ENCODE results near the gene ZSCAN31.
"Not testable (repeated sequence)": the region's sequence is repeated elsewhere in the genome, so short reads cannot be mapped to it uniquely, and the experiment has no call there.

The ZSCAN31 gene

GRCh38 chr6:28343898-28344677 is 8.1 kb upstream of the ZSCAN31 start:
- TF ChIP-seq GATA1 (IDR thresholded peaks at IDR 0.05; ENCODE audit: low read depth, low read length) (no peak), POLR2A (IDR thresholded peaks at IDR 0.05; ENCODE audit: low read length) (no peak)
- peak; percentile 53 to 87 for DNase-seq

- DNase-seq, result peak; percentile 9 to 16
- TF ChIP-seq POLR2A (IDR thresholded peaks at IDR 0.05; ENCODE audit: low read length) (no peak), GATA1 (IDR thresholded peaks at IDR 0.05; ENCODE audit: low read depth, low read length) (no peak)
Measured at GRCh38 chr6:28340310-28341095, 4.6 kb upstream of the ZSCAN31 start.

- TF ChIP-seq POLR2A (IDR thresholded peaks at IDR 0.05; ENCODE audit: low read length) (no peak), GATA1 (IDR thresholded peaks at IDR 0.05; ENCODE audit: low read depth, low read length) (no peak)
Measured at GRCh38 chr6:28337121-28337520, 1.2 kb upstream of the ZSCAN31 start.

GRCh38 chr6:28336284-28337120 is 554 bp upstream of the ZSCAN31 start:
- TF ChIP-seq GATA1 (IDR thresholded peaks at IDR 0.05; ENCODE audit: low read depth, low read length) (no peak), POLR2A (IDR thresholded peaks at IDR 0.05; ENCODE audit: low read length) (no peak)
- peak; percentile 86 to 92 for DNase-seq

More at GRCh38 chr6:28337121-28337520, 1.2 kb upstream of the ZSCAN31 start:
- DNase-seq, result peak; percentile 58 to 64

DNA sequence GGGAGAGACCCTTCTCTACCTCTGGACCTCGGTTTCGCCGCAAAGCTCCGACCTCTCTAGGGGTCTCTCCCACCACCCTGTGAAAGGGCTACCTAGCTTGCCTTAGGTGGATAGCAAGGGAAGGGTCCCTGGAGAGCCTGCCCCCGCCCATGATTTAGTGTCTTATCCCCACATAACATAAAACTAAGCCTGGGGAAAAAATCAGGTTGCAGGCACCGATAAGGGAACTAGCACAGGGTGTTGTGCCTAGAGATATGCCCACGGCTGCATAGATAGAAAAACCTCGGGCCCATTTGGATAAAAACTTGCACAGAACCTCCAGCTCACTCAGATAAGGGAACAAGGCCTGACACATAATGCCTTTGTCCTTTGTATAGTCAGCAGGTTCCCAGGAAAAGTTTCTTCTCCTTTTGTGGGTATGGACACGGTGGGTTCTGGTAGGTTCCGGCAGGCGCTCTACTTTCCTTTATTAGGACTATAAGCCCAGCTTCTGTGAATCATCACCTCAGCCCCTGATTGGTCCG is 846 bp downstream of the ZSCAN31 start:
- TF ChIP-seq POLR2A (IDR thresholded peaks at IDR 0.05; ENCODE audit: low read length) (no peak), GATA1 (IDR thresholded peaks at IDR 0.05; ENCODE audit: low read depth, low read length) (peak; percentile 90)
- peak; percentile 94 to 98 for DNase-seq

DNA sequence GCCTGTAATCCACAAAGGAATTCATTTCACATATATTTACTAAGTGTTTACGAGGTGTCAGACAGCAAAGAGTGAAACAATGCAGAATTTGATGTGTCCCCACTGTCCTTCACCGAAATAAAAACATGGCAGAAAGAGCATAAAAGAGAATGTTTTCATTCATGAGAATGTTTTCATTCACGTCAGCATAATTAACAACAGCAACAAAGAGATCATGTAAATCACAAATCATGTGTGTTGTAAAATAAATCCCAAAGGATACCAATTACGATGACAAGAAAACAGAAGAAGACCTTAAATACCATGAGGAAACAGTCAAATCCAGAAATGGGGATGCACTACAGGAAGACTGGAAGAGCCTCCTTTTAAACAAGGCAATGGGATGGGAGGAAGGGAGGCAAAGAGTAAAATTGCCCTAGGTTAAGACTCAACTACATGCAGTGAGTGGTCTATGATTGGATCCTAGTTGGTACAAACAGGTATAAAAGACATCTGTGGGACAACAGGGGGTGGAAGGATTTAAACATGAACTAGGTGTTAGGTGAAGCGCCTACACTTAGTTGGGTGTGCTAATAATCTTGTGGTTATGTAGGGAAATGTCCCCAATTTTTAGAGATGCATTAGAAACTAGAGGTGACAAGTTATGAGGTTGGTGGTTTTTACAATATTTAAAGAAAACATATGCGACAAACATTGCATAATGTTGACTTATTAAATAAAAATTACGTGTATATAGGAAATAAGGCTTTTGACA is 1.5 kb downstream of the ZSCAN31 start:
- no peak for DNase-seq
- TF ChIP-seq POLR2A (IDR thresholded peaks at IDR 0.05; ENCODE audit: low read length), result no peak
- TF ChIP-seq GATA1 (IDR thresholded peaks at IDR 0.05; ENCODE audit: low read depth, low read length), result no peak

GRCh38 chr6:28333599-28334018 is 2.3 kb downstream of the ZSCAN31 start:
- peak; percentile 31 to 48 for DNase-seq
- no peak for TF ChIP-seq POLR2A (IDR thresholded peaks at IDR 0.05; ENCODE audit: low read length)
- TF ChIP-seq GATA1 (IDR thresholded peaks at IDR 0.05; ENCODE audit: low read depth, low read length), result no peak

DNA sequence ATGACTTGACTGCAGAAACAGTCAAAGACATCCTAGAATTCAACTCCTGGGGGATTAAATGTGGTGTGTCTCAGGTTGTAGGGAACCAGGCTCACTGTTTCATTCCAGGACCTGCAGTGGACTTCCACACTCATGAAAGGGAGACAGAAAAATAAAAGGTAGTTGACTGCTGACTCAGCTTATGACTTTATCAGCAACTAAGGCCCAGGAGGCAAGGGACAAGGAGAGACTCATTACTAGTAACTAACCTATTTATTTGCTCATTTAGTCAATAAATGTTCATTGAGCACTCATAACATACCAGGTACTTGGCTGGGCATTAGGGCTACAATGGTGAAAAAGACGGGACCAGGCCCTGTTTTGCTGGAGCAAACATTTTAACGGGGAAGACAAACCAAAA is 2.9 kb downstream of the ZSCAN31 start:
- DNase-seq, result peak; percentile 39 to 51

GRCh38 chr6:28330041-28330440 is 5.9 kb downstream of the ZSCAN31 start:
- no peak for TF ChIP-seq POLR2A (IDR thresholded peaks at IDR 0.05; ENCODE audit: low read length)
- TF ChIP-seq GATA1 (IDR thresholded peaks at IDR 0.05; ENCODE audit: low read depth, low read length), result no peak
- peak; percentile 49 to 86 for DNase-seq

More for the DNA sequence above, 2.9 kb downstream of the ZSCAN31 start:
- TF ChIP-seq GATA1 (IDR thresholded peaks at IDR 0.05; ENCODE audit: low read depth, low read length), result no peak
- TF ChIP-seq POLR2A (IDR thresholded peaks at IDR 0.05; ENCODE audit: low read length), result no peak

DNA sequence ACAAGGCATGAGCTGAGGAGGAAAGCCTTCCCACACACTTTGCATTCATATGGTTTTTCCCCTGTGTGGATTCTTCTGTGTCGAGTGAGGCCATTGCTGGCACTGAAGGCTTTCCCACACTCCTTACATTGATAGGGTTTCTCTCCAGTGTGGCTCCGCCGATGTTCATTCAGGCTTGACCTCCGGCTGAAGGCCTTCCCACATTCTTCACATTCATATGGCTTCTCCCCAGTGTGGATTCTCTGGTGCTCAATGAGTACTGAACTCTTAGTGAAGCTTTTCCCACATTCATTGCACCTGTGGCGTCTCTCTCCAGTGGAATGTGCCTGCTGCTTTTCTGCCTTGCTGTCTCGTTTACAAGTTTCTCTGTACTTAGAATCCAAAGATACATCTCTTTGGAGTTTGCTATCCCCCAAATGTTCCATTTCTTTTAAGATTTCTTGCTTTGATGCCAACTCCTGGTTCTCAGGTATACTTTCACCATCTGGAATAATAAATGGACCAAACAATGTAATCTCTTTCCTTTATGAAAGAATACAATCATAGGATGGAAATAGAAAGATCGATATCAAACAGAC is 9.5 kb downstream of the ZSCAN31 start:
- TF ChIP-seq POLR2A (IDR thresholded peaks at IDR 0.05; ENCODE audit: low read length), result no peak
- TF ChIP-seq GATA1 (IDR thresholded peaks at IDR 0.05; ENCODE audit: low read depth, low read length), result no peak
- DNase-seq, result no peak

DNA sequence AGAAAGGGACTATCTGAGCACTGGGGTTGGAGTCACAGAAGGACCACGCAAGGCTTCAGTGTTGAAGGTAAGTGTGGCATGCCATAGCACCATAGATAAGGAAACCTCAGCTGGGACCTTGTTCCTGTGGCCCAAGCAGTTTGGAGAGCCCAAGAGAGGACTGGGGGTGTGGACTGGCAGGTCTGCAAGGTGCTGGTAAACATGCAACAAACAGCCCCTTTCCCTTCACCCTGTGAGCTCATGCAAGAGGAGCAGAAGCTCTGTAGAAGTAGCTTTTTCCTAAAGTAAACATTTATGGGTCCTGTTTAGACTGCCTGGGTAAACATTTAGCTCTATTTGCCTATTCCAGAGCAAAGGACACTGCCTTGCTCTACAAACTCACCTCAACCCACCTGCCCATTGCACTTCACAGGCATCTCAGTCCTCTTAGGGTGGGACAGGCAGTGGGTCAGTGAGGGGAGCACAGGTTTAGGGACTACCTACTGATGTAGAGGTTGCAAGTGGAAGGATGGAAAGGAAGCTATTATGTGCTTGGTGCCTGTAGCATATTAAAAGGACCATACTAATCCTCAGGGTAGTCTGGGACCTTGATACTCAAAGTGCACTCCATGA is 12.0 kb downstream of the ZSCAN31 start:
- no peak for DNase-seq
- TF ChIP-seq POLR2A (IDR thresholded peaks at IDR 0.05; ENCODE audit: low read length) (no peak), GATA1 (IDR thresholded peaks at IDR 0.05; ENCODE audit: low read depth, low read length) (no peak)

DNA sequence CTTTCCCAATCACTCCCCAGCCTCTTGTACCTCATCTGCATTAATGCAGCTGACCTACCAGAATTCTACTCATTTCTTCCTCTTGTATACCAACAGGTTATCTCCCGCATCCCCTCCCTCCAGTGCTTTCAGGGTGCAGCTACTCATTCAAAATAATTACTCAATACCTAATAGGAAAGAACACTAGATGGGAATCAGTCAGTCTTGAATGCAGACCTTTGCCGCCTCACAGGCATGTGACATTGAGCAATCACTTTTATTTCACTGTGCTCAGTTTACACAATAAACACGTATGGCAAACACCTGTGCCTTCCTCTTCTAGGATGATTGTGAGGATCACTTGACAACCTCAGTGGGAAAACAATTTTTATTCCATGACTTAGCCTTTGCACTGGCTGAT is 13.3 kb downstream of the ZSCAN31 start:
- DNase-seq, result no peak
- TF ChIP-seq GATA1 (IDR thresholded peaks at IDR 0.05; ENCODE audit: low read depth, low read length), result no peak
- TF ChIP-seq POLR2A (IDR thresholded peaks at IDR 0.05; ENCODE audit: low read length), result no peak

DNA sequence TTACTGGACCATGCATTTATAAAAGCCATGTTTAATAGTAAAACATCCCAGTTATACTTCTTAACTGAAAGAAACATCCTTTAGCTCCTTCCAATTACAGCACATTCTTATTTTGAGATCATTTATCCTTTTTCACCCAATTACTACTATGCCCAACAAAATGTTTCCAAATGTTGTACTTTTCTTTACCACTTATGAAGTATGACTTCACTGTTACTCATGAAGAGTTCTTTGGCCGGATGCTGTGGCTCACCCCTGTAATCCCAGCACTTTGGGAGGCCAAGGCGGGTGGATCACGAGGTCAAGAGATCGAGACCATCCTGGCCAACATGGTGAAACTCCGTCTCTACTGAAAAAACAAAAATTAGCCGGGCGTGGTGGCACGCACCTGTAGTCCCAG is 18.1 kb downstream of the ZSCAN31 start:
- not testable (repeated sequence) for DNase-seq
